NOMO-1 (cell line): ENCODE results near the gene TRPT1.

ENCODE experiments used
- DNase-seq, 2 experiments: peaks; one replicate each; lab custom pipeline; 2025; ENCODE audit not compliant: unreplicated experiment in 2 of 2; lab: John Stamatoyannopoulos, UW

Gene TRPT1

DNA sequence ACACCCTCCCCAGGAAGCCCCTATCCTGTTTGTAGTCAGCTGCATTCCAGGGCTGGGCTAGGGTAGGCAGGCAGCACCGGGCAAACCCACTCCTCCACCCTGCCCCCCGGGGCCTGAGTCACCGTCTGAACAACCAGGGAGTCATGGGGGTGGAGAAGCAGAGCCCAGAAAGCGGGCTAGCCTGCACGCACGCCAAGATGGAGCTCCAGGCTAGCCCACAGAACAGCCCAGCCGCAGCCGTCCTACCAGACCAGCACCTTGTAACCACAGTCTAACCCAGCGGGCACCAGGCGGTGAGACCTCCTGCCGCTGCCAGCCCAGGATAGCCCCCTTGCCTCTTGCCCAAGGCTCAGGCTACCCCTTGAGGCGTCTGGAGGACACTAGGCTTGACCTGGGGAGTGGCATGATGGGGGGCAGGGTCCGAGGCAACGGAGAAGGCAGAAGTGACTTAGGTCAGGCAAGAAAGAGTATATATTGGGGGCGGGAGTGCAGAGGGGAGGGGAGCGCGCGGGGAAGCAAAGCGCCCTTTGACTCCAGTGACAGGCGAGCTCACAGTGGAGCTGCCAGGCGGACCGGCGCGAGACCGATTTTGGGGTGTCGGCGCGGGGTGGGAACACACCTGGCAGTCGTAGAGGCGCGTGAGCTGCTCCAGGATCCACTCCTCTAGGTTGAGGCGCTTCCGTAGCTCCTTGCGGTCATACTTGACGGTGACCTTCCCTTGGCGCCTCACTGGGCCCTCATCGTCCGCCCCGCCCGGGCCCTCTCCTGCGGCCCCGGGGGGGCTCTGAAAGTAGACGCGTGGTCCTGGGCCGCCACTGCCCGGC is 20.0 kb upstream of the TRPT1 start:
- DNase-seq: peak; percentile 38 to 41

DNA sequence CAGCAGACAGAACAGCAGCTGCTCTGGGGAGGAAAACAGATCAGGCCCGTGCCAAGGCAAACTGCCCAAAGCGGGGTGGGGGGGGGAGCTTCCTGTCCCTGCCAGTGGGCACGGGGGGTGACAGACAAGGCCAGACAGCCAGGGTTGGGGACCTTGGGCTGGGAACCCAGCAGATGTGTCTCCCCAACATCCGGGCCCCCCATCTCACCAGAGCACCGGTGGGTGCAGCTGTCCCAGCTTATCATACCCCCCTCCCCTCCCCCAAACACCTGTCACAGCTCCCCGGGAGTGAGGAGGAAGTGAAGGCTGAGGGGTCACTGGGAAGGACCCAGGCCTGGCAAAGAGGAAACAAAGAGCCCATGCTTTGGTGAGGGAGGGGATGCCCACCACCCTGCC is 19.4 kb upstream of the TRPT1 start:
- DNase-seq: no peak

DNA sequence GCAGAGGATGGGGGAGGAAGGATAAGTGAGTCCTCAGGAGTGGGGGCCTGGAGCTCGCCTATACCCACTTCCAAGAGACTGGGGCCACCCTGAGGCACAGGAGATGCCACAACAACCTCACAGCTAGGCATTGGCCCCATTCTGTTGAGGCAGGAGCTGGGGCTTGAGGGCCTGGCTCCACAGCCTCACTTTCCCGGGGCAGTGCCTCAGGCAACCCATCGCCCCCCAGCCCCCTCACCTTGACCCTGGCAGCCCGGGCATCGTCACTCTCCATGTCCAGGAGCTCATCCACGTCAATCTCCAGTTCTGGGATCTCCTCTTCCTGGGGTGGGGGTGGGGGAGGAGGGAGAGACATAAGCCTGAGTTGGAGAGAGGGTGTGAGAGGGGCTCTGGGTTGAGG is 19.0 kb upstream of the TRPT1 start:
- no peak for DNase-seq

DNA sequence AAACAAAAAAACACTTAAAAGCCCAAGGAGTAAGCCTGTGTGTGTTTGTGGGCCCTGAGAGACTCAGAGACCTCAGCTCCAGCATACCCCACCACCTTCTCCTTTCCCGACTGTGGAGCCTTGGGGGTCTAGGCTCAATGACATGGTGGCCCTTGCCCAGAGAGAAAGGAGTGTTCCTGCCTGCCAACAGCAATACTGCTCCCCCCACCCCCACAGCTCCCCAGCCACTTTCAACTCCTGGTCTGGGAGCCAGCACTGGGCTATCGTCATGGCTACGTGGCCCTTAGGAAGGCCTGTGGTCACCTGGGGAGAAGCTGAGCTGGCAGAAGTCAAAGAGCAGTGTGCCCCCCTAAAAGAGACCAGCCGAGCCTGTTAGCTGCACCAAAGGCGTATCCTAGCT is 18.1 kb upstream of the TRPT1 start:
- no peak for DNase-seq

DNA sequence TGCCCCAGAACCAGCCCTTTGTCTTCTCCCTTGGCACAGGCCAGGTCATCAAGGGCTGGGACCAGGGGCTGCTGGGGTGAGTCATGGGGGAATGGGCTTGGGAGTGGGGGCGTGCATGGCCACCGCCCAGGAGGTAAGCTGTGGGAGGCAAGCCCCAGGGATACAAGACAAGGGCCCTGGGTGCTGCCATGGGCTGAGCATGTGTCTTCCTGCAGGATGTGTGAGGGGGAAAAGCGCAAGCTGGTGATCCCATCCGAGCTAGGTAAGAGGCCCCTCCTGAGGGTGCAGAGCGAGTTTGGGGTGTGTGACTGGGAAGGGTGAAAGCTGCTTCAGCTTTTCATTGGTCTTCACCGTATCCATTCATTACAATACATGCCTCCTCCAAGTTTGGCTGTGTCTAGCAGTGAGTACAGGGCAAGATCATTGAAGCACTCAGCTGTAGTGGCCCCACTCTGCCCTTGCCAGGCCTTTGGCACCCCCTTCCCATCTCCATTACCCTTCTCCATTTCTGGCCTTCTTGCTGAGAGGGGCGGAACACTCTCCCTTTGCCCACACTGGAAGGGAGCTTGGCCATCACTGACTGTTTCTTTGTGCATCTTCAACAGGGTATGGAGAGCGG is 17.4 kb upstream of the TRPT1 start:
- no peak for DNase-seq

DNA sequence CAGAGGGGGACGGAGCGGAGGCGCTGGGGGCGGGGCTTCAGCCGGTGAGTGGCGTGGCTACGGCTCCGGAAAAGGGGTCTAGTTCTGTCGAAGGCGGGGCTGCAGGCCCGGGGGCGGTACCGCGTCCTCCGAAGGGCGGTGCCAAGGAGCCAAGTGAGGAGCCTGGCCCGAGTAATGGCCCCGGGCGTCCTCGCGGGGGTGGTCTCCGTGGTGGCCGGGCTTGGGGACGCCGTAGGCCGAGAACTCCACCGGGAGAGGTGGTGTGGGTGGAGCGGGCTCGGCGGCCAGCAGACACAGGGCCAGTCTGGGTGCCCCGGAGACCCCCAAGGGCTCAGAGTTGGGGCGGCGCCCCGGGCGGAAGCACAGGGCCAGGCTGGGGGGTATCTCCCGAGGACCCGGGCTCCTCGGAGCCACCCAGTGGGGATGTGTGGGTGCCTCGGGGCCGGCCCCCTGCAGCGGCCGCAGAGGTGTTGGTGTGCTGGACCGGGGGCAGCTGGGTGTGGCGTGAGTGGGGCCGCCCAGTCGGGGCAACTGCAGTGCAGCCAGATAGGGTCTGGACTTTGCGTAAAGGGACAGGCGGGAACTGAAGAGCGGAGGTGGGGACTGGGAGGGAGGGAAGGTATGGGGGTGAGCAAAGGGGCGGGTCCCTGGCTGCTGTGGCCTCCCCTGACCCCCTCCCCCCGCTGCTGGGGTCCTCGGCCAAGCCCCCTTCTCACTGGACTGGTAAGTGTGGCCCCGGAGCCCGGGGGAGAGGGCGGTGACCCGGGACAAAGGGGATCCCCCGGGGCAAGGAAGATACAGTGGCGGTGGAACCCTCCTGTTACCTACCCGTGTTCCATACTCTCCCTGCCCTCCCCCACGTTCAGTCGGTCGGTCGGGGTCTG is 15.7 kb upstream of the TRPT1 start:
- DNase-seq: peak in 1 of 2 experiments; percentile 97

DNA sequence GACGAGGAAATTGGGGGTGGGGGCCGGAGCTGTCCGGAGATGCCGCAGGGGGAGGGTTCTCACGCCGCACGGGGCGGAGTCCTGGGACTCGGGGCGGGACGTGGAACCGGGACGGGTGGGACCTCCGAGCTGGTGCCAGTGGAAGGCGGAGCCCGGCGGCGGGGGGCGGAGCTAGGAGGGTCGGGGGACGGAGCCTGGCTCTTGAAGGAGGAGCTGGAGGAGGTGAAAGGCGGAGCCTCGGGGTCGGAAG is 15.2 kb upstream of the TRPT1 start:
- peak in 1 of 2 experiments; percentile 98 for DNase-seq

DNA sequence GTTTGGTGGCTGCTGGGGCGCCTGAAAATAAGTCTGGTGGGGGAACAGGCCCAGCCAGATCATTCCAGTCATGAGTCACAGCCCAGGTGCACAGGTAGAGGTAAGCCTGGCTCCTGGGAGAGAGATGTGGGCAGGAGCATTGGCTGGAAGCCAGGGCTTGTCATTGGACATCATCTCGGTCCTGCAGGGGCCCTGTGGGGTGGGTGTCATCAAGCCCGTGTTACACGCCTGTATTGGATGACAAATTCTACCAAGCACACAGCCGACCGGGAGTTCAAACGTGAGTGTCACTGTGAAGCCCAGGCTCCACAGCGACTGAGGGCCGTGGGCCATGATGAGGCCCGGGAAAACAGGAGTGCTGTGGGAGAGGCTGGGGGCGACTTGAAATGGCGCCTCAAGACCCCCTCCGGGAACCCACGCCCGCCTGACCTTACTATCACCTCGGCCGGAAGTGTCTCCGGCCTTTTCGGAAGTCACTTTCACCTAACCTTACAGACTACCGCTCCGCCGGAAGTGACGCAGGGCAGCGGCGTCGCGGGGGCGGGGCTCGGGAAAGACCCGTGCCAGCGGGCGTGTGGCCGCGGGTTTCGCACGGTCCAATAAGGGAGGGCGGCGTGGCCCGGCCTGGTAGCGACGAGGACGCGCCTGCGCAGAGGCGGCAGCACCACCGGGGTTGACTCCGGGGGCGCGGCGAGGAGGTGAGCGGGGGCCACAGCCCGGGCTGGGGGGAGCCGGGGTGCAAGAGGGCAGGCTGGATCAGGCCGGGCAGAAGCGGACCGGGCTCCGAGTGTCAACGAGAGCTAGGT is 14.7 kb upstream of the TRPT1 start, which contains the start of gene FKBP2:
FKBP2 (plus strand) TSS at position 661 of the 806 bp plus-strand sequence. CDS start 1,293 bp downstream, outside the sequence.
- peak; percentile 91 to 96 for DNase-seq

DNA sequence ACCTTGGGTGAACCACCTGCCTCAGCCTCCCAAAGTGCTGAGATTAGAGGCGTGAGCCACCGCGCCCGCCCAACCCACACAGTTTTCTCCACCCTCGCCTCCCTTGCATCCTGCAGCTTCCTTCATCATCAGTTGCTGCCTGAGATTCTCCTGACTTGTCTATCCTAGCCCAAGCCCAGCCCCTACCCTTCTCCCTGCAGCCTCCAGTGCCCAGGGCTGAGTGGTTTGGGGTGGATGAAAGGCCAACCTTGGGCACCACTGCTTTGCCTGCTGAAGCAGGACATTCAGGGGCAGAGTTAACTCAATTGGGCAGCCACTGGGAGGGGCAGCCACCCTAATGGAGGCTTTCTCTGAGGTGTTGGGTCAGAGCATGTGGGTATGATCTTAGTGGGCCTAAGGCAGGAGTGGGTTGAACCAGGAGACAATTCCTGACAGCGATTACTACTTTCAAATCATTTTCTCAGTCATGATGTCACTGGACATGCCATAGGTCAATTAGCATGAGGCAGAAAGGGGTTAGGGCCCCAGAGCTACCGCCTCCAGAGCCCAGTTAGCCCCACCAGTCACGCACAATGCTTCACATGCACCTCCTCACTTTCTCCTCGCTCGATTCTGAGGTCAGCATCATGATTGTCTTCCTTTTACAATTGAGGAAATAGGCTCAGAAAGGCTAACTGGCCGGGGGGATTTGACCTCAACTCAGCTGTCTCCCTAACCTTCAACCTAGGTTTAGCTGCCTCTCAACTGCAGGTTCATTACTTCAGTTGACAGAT is 13.9 kb upstream of the TRPT1 start:
- peak; percentile 93 to 96 for DNase-seq

DNA sequence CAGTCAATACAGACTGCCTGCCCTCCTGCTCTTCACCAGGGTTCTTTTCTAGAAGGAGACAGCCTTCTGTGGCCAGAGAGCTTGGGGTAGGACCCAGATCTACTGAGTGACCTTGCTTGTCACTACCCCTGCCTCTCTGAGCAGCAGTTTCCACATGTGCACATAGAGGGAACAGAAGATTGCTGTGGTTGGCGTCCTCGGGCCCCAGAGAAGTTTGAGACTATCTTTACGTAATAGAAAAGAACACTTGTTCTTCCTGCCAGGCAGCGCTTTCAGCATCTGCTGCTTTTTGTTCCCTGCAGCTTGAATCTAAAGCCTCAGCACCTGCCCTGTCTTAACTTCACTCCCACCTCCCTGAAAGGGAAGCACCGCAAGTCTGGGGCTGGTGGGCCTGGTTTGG is 13.0 kb upstream of the TRPT1 start:
- peak; percentile 69 to 75 for DNase-seq

DNA sequence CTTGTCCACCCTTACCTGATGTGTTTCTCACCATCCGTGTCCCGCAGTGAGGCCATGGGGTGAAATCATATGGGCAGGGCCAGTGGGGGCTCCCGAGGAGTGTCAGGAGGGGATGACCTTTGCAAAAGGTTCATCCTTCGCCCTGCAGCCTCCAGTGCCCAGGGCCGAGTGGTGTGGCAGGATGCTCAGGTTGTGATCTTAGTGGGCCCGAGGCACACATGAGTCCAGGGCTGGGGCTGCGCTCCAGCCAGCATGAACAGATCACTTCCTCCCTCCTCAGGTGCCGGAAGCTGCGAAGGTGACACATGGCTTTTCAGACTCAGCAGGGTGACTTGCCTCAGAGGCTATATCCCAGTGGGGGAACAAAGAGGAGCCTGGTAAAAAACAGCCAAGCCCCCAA is 12.1 kb upstream of the TRPT1 start:
- DNase-seq: no peak

DNA sequence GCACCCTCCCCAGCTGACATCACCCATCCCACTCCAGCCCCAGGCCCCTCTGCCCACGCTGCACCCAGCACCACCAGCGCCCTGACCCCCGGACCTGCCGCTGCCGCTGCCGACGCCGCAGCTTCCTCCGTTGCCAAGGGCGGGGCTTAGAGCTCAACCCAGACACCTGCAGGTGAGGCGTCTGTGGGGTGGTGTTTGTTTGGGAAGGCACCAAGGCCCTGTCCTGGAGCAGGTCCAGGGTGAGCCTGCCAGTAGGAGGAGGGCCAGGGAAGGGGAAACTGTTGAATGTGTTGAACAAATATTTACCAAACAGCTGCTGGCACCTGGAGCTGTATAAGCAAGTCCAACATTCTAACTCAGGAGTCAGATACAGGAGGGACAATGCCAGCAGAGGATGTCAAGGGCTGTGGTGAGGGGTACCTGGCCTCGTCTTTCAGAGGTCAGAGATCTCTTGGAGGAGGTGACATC is 11.5 kb upstream of the TRPT1 start:
- DNase-seq: no peak

DNA sequence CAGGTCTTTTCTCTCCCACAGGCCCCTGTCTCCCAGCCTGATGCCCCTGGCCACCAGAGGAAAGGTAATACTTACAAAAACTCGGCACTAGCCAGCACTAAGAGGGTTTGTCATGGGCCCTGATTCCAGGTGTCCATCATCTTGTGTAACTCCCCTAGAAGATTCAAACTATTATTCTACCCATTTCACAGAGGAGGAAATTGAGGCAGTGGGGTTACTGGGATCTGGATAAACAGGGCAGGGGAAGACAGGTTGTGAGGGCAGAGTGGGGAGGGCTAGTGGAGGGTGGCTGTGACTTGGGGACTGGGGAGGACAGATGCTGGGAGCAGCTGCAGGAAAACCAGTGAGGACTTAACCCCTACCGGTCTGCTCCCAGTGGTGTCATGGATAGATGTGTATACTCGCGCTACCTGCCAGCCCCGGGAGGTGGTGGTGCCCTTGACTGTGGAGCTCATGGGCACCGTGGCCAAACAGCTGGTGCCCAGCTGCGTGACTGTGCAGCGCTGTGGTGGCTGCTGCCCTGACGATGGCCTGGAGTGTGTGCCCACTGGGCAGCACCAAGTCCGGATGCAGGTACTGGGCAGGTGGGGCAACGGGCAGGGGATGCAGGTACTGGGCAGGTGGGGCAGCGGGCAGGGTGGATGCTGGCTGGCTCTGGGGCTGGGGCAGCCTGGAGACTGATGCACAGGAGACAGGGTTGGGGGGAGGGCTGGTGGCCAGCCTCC is 9.6 kb upstream of the TRPT1 start:
- DNase-seq: no peak

DNA sequence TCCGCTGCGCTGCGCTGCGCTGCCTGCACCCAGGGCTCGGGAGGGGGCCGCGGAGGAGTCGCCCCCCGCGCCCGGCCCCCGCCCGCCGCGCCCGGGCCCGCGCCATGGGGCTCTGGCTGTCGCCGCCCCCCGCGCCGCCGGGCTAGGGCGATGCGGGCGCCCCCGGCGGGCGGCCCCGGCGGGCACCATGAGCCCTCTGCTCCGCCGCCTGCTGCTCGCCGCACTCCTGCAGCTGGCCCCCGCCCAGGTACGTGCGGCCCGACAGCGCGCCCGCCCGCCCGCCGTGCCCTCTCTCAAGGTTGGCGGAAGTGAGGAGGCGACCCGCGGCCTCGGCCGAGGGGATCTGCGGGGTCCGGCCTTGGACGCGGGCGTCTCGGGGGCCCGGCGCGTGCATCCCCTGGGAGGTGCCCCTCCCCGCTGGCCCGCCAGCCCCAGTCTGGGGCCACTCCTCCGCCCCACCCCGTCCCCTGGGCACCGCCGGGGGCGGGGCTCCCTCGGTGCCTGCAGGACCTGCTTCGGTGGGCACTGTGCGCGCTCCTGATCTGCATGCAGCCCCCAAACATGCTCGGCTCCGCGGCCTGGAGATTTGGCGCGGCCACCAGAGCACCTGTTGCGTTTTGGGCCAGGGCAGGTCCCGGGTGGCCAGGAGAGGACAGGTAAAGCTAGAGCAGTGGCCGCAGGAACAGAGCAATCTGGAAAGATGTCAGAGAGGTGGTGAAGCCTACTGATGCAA is 8.8 kb upstream of the TRPT1 start:
- DNase-seq: peak in 1 of 2 experiments; percentile 43

DNA sequence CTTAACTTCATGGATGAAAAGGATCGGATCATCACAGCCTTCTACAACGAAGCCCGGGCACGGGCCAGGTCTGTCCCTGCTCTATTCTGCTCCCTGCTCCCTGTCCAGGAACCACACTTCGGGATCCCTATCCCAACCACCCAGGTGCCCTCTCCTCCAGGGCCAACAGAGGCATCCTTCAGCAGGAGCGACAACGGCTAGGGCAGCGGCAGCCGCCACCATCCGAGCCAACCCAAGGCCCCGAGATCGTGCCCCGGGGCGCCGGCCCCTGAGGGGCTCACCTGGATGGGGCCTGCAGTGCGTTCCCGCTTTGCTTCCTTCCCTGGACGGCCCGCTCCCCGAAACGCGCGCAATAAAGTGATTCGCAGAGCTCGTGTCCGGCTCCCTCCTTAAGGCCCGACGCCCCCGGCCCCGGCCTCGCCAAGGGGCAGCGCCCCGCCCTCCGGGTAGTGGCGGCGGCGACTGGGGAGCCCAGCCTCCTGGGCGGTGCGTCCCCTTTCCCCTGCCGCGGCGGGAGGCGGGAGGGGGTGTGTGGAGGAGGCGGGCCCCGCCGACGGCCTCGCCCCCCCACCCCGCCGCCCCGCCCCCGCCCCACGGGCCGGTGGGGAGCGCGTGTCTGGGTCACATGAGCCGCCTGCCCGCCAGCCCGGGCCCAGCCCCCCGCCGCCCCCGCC is 8.1 kb upstream of the TRPT1 start, which contains the start of gene VEGFB:
VEGFB (plus strand) TSS at position 672 of the 674 bp plus-strand sequence. CDS start 250 bp downstream, outside the sequence.
- no peak for DNase-seq

DNA sequence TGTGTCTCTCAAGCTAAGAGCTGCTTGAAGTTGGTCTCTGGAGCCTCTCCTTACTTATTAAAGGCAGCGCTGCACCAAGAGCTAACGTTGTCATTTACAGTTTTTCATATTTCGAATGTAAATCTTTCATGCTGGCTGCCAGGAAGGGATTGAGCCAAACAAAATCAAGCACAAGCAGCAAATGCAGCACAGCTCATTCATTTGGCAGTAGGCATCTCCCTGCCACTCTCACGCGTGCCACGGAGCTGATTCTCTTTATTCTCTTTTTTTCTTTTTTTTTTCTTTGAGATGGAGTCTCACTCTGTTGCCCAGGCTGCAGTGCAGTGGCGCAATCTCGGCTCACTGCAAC is 7.0 kb upstream of the TRPT1 start:
- no peak for DNase-seq

DNA sequence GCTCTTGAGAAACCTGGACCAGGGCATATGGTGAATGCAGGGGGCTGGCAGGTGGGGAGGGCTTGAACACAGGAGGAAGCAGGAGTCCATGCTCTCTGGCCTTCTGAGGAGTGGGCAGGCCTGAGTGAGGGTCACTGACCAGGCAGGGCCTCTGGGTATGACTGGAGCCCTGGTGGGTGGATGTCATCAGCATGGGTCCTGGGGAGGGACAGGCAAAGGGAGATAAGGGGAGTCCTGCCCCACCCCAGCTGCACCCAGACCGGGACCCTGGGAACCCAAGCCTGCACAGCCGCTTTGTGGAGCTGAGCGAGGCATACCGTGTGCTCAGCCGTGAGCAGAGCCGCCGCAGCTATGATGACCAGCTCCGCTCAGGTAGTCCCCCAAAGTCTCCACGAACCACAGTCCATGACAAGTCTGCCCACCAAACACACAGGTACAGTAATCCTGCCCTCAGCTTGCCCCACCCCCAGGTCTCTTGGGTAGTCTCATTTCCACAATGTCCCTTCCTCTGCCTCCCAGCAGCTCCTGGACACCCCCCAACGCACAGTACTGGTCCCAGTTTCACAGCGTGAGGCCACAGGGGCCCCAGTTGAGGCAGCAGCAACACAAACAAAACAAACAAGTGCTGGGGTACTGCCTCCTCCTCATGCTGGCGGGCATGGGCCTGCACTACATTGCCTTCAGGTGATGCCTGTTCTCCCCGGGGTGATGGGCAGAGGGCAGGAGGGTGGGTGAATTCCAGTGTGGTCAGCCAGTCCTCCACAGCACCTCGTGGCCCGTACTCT is 6.4 kb upstream of the TRPT1 start:
- DNase-seq: no peak
